Muscle of arm (tissue), 12 donors: ENCODE results near the gene GJD2. TPM values are rescaled to one million over a fixed set of nuclear protein-coding genes. Genes with fewer than 3 reads are reported as not detected.

ENCODE experiments used
- DNase-seq: peaks from one replicate; pipeline ENCODE4 v3.0.0-alpha.2; 2013
- polyA plus RNA-seq, 12 donors: library from polyadenylated mRNA; unstranded; fragments of 120-200 nt; gene quantifications; one replicate each; pipeline ENCODE4 v1.2.1, GENCODE V29; 2013; ENCODE audit not compliant: insufficient read length in 12 of 12

Gene GJD2
- polyA plus RNA-seq, 12 donors = 0.89 to 10.8 (median 3.4) TPM; not detected in 2

- DNase-seq = no peak
Observed at GRCh38 chr15:34726406-34727100, 28.2 kb downstream of the GJD2 start.

DNA sequence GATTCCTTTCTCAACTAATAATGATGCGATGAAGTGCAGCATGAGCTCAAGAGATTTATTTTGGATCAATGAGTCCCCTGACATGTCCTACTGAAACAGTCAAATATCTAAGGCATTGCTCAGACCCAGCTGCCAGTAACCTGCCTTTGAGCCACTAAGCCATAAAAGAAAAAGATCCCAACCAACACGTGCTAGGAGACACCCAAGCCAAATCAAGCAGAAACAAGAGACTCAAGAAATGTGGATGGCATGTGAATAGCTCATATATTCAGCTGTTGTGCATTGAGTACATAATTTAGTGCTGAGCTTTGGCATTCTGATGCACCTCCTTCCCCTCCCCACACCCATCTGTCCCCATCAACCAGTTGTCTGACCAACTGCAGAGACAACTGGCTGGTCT lies 29.2 kb downstream of the GJD2 start:
- DNase-seq = peak; percentile 35

- DNase-seq = no peak
Observed at GRCh38 chr15:34724481-34724880, 30.3 kb downstream of the GJD2 start.

DNA sequence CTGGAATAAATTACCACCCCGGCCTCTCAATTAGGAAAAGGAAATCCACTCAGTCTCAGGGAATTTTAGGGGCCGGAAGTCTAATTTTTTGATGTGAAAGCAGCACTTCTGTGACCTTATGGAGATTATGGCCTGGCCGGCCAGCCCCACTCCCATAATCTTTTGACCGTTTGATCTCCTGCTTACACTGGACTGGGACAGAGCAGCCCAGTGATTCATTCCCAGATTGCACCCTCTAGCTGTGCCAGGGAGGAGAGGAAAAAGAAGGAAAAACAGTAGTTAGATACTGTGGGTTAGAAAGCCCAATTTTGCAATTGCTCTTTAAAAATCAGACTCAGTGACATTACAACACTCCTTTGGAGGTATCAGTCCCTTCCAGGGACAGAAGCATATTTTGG lies 32.4 kb downstream of the GJD2 start:
- no peak for DNase-seq

- DNase-seq = peak; percentile 53
Observed at GRCh38 chr15:34721802-34722438, 32.9 kb downstream of the GJD2 start.

DNA sequence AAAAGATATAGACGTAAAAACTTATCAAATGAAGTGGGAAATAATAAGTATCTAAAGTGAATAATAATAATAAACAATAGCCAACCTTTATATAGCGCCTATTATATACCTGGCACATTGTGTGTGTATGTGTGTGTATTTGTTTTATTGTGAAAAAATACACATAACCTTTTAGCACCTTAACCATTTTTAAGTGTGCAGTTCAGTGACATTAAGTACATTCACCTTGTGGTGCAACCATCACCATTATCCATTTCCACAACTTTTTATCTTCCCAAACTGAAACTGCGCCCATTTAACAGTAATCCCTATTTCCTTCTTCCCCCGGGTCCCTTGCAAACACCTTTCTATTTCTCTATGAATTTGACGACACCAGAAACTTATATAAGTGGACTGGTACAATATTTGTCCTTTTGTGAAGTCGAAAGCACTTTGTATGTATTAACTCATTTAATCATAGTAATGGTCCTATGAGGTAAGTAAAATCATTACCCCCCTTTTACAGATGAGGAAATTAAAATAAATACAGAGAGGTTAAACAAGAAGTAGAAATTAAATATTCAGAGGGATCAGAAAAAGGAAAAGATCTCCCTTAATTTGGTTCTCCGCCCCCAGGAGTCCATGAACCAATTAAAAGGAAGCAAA lies 33.5 kb downstream of the GJD2 start:
- no peak for DNase-seq

DNA sequence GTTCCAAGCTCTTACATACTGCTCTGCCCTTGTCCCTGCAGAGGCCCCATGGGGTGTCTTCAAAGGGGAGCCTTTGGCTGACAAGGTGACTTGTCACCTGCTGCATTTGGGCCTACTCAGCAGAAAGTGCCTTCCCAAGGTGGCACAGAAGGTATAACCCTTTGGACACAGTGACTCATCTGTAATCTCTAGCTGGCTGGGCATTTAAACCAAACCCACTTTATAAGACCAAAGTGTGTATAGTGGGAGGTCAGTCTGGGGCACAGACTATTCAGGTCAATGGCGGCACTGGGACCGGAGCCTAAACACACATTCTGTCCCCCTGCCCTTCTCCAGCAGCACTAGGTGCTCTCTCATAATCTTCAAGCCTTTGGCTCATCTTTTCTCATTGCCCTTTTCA lies 35.1 kb downstream of the GJD2 start:
- DNase-seq = no peak

DNA sequence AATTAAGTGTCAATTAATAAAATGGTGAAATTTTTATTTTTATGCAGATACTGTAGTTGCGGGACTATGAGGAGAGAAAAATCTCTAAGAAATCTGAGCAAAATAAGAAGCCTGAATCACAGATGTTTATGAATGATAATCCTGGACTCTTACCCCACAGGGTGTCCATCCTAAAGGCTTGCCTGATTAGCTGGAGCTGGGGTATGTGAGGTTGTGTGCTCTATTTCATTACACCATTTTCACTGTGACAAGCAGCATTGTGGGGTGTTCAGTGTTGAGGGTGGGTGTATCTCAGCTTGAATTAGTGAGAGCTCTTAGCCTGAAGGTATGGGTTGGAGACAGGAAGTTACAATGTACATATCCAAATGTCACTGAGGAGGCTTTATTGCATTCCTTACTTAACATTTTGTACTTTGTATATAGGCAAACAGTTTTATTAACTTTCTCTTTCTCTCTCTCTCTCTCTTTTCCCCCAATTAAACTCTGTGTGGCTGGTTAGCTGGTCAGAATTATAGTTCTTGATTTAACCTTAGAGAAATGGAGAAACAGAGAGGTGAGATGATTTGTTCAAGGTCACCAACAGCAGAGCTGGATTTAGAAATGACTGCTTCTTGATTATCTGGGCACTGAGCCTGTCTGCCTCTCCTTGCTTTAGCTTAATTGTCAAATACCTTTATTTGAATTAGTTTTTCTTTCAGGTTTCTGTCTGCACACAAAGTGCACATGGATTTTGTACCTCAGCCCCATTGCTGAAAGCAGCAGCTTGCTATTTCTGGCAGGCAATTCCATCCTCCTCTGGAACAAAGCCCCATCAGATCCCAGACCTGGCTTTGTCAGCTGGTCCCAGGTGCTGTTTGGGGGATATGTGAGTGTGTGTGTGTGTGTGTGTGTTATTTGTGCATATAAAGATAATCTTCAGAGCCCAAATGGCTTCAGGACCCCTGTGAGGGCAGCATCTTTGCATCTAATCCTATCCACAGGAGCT lies 35.8 kb downstream of the GJD2 start:
- no peak for DNase-seq

- DNase-seq = no peak
Observed at GRCh38 chr15:34717729-34718128, 37.1 kb downstream of the GJD2 start.

DNA sequence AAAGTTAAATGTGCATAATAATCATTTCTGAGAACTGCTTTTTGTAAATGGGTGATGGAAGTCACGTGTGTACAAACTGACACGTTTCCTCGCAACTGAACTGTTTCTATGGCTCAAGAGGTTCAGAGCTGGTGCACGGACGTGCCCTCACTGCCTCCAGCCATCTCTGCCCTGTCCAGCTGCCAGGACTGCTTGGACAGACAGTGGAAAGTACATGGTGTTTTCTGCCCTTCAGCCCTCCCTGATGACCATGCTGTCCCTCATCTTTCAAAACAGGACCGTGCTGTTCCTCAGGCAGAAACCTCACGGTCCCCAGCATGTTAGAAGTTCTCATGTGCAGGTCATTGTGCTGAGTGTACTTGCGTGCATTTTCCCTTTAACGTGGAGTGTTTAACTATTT lies 38.7 kb downstream of the GJD2 start:
- DNase-seq = no peak

GRCh38 chr15:34714476-34715121 lies 40.2 kb downstream of the GJD2 start:
- no peak for DNase-seq

DNA sequence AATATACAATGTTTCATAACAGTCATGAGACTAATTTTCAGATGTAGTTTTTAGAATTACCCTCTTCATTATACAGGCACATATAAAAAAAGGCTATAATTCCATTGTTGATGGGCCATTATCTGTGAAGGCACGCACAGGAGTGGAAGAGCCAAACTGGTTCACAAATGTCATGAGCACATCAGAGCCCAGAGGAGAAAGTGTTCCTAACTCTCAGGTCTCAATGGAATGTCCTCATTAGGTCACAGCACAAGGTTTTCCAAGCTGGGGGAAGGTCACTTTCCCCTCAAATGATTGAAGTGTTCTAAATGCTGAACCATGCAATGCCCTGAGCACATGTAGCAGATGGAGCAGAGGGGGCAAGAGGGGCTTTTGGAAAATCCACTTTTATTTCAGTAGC lies 41.2 kb downstream of the GJD2 start:
- DNase-seq = no peak

DNA sequence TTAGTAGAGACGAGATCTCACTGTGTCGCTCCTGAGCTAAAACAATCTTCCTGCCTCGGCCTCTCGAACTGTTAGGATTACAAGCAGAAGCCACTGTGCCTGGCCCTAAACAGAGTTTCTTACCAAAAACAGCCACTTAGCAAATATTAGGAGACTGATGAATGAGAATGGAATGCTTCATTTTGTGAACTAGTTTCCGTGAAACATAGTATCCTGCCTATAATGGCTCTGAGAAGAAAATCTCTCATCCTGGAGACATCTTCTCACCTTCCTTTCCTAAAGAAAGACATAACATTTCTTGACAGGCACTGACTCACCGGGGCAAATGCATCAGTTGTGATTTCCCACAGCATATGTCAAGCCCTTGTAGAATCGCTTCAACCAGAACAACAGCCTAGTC lies 44.9 kb downstream of the GJD2 start:
- DNase-seq = no peak

- DNase-seq = no peak
Observed at GRCh38 chr15:34708422-34708821, 46.4 kb downstream of the GJD2 start.

DNA sequence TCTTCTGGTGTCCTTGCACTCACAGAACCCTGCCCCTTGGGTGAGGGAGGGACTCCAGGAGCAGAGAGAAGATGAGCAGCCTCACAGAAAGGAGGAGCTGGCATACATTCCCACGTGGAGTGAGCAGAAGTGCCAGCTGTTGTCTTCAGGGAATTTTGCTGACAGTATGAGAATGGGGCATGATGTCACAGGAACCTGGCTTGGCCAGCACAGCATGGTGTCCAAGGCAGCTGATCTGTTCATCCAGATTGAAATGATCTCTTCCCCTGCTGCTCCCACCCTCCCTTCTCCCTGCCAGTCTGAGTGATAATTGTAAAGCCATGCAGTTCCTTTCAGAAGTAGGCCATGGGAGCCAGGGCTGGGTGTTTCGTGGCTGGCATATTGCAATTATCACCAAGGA lies 53.3 kb downstream of the GJD2 start:
- DNase-seq = no peak

Other genes starting within 250 kb of the GJD2 start
- gene GOLGA8B, start 171.3 kb downstream of the GJD2 start, polyA plus RNA-seq = 100 to 1,000 TPM in 1 of 12 donors, 10 to 100 TPM in 10, not detected in 1; 13.6 to 100 (median 43.6) TPM
- over 10,000 TPM in 1 of 12 donors, 1,000 to 10,000 TPM in 11; 1,472 to 10,073 (median 8,823) TPM for gene ACTC1, start 40.6 kb upstream of the GJD2 start, polyA plus RNA-seq
- 10 to 100 TPM in 11 of 12 donors, not detected in 1; 15.3 to 42.8 (median 21.7) TPM for gene AQR, start 214.7 kb upstream of the GJD2 start, polyA plus RNA-seq
- gene ZNF770, start 233.3 kb upstream of the GJD2 start, polyA plus RNA-seq = 10 to 100 TPM in 11 of 12 donors, not detected in 1; 25.0 to 46.2 (median 28.5) TPM